Endothelial cell of umbilical vein (primary cell): ENCODE data around the gene ACAP1.

ENCODE experiments used
- EZH2 ChIP-seq: IDR thresholded peaks from 2 replicates; pipeline ENCODE4 v1.6.1; 2012; ENCODE audit warnings: borderline replicate concordance, low read depth, mild to moderate bottlenecking, moderate library complexity, low read length, inconsistent platforms; ENCODE audit not compliant: severe bottlenecking
- GATA2 ChIP-seq: IDR thresholded peaks from 2 replicates; pipeline ENCODE4 v1.7.0; 2011; ENCODE audit warnings: low read depth, mild to moderate bottlenecking, moderate library complexity, mixed read lengths, low read length; ENCODE audit not compliant: insufficient read length, insufficient read depth
- TF ChIP-seq, protein P1 (sequence below), 2 donors: IDR thresholded peaks; 1 replicate in 1 of 2; 2 replicates in 1 of 2; pipeline ENCODE4 v1.5.1; 2011; ENCODE audit warnings: low read length in 2 of 2, mild to moderate bottlenecking in 2 of 2, moderate library complexity in 2 of 2, control low read depth in 1 of 2, inconsistent platforms in 1 of 2, low read depth in 1 of 2; ENCODE audit not compliant: insufficient read depth in 1 of 2; ENCODE audit errors: extremely low read depth in 1 of 2

- TF ChIP-seq, protein P1, sequence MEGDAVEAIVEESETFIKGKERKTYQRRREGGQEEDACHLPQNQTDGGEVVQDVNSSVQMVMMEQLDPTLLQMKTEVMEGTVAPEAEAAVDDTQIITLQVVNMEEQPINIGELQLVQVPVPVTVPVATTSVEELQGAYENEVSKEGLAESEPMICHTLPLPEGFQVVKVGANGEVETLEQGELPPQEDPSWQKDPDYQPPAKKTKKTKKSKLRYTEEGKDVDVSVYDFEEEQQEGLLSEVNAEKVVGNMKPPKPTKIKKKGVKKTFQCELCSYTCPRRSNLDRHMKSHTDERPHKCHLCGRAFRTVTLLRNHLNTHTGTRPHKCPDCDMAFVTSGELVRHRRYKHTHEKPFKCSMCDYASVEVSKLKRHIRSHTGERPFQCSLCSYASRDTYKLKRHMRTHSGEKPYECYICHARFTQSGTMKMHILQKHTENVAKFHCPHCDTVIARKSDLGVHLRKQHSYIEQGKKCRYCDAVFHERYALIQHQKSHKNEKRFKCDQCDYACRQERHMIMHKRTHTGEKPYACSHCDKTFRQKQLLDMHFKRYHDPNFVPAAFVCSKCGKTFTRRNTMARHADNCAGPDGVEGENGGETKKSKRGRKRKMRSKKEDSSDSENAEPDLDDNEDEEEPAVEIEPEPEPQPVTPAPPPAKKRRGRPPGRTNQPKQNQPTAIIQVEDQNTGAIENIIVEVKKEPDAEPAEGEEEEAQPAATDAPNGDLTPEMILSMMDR (IDR thresholded peaks at IDR 0.05; ENCODE audit: extremely low read depth in 1 of 2, insufficient read depth in 1 of 2, low read depth in 1 of 2, low read length in 2 of 2) = no peak
- TF ChIP-seq GATA2 (no peak), EZH2 (no peak)
Measured at GRCh38 chr17:7361906-7362305, 25.6 kb downstream of the ACAP1 start.
